Measurements from ENCODE around the gene EIF2D.
"Not testable (repeated sequence)": the region's sequence is repeated elsewhere in the genome, so short reads cannot be mapped to it uniquely, and the experiment has no call there.

The EIF2D gene

GRCh38 chr1:206635080-206635977 lies 23.1 kb upstream of the EIF2D start, which contains the start of gene DYRK3:
Gene DYRK3 (plus strand): TSS chr1:206635536. CDS start chr1:206635704, 168 bp downstream.
- peak; percentile 59 for DNase-seq (ENCODE audit: low read depth)

DNA sequence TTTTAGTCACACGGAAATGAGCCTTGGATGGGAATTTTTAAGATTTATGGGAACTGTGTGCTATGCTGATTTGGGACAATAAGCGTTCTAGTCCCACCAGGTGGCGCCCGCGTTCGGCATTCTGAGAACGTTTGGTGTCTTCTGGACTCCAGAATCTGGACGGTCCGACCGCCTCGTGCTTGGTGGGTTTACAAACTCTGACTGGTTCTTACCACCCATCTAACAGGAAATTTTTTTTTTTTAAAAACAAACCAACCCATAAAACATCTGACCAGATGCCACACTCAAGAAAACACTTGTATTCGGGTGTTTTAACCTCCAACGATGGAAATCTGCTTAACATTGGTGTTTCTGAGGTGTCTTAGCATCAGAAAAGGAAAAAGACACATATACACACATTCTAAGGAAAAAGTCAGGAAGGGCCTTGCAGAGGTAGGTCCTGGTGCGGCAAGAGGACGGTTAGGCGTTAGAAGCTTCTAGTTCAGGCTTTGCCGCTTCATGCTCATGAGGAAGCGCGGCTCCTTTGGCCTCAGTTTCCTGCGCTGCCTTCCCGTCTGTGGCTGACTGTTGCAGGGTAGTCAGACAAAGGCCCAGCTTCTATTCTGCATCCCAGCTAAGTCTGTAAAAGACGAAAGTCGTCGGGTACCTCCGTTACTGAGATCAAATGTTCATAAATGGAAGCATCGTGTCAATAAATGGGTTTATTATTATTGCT lies 22.3 kb upstream of the EIF2D start:
- peak; percentile 71 for DNase-seq (ENCODE audit: low read depth)

GRCh38 chr1:206633708-206634121 lies 21.4 kb upstream of the EIF2D start:
- DNase-seq (ENCODE audit: low read depth), result no peak

GRCh38 chr1:206631085-206631509 lies 18.8 kb upstream of the EIF2D start:
- peak; percentile 81 for DNase-seq (ENCODE audit: low read depth)

GRCh38 chr1:206628916-206629315 lies 16.7 kb upstream of the EIF2D start:
- DNase-seq (ENCODE audit: low read depth), result no peak

- DNase-seq (ENCODE audit: low read depth), result not testable (repeated sequence)
Observed at GRCh38 chr1:206626396-206626795, 14.1 kb upstream of the EIF2D start.

- no peak for DNase-seq (ENCODE audit: low read depth)
Observed at GRCh38 chr1:206609229-206609991, 2.9 kb downstream of the EIF2D start.

GRCh38 chr1:206608108-206608698 lies 4.1 kb downstream of the EIF2D start:
- no peak for DNase-seq (ENCODE audit: low read depth)

DNA sequence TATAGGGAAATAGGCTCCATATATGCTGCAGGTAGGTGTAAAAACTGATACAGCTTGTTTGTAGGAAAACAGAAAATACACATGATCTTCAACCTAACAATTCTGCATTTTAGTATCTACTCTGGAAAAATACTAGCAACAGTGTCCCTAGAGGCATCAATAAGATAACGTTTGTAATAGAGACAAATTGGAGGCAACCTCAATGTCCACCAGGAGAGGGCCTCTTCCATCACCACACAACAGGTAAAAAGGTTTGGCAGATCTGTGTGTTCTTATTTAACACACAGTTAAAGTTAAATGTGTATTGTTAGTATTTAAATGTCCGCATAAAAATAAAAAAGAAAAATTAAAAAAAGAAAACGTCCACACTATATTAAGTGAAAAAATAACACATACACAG lies 5.4 kb downstream of the EIF2D start:
- no peak for DNase-seq (ENCODE audit: low read depth)

GRCh38 chr1:206604861-206605260 lies 7.4 kb downstream of the EIF2D start:
- no peak for DNase-seq (ENCODE audit: low read depth)

GRCh38 chr1:206600527-206600926 lies 11.7 kb downstream of the EIF2D start:
- DNase-seq (ENCODE audit: low read depth), result no peak

GRCh38 chr1:206596319-206596666 lies 16.0 kb downstream of the EIF2D start:
- DNase-seq (ENCODE audit: low read depth), result no peak

GRCh38 chr1:206595581-206596318 lies 16.5 kb downstream of the EIF2D start:
- DNase-seq (ENCODE audit: low read depth), result no peak

DNA sequence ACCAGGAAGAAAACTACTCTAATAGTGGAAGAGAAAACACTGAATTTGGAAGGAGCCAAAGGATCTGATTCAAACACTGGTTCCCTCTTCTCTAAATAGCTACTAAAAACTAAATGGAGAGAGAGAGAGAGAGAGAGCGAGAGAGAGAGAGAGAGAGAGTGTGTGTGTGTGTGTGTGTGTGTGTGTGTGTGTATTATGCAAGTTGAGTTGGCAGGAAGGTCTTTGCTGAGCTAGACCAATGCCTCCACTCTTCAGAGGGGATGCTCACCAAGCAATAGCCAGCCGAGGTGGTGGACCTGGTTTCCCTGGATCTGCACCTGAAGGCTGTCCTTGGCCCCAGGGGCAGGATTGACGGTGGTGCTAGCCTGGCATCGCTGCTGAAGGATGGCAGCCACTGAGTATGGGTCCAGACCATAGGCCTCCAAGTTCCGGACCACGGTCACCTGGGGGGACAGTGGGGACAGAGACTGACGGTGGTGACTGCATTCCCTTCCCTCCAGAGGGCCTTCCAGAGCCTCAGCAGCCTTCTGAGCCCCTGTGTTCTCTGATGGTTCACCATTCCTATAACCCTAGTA lies 18.8 kb downstream of the EIF2D start:
- DNase-seq (ENCODE audit: low read depth), result no peak

GRCh38 chr1:206591696-206592095 lies 20.6 kb downstream of the EIF2D start:
- no peak for DNase-seq (ENCODE audit: low read depth)

- DNase-seq (ENCODE audit: low read depth), result no peak
Observed at GRCh38 chr1:206591226-206591625, 21.0 kb downstream of the EIF2D start.

- DNase-seq (ENCODE audit: low read depth), result no peak
Observed at GRCh38 chr1:206590025-206590758, 22.1 kb downstream of the EIF2D start.

GRCh38 chr1:206589206-206589605 lies 23.1 kb downstream of the EIF2D start:
- peak; percentile 72 for DNase-seq (ENCODE audit: low read depth)

- DNase-seq (ENCODE audit: low read depth), result no peak
Observed at GRCh38 chr1:206588492-206588891, 23.8 kb downstream of the EIF2D start.

DNA sequence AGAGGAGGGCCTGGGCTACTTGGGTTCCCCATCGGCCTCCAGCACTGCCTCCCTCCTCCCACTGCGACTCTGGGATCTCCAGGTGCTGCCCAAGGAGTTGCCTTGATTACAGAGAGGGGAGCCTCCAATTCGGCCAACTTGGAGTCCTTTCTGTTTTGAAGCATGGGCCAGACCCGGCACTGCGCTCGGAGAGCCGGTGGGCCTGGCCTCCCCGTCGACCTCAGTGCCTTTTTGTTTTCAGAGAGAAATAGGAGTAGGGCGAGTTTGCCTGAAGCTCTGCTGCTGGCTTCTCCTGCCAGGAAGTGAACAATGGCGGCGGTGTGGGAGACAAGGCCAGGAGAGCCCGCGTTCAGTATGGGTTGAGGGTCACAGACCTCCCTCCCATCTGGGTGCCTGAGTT lies 24.4 kb downstream of the EIF2D start:
- no peak for DNase-seq (ENCODE audit: low read depth)

Measured in HS-27A (cell line).